HG03060 (cell line): ENCODE data around the gene CALM1.
A peak's percentile ranks its signal among the peaks of the same experiment; 100 is the strongest.
"Not testable (repeated sequence)": the region's sequence is repeated elsewhere in the genome, so short reads cannot be mapped to it uniquely, and the experiment has no call there.

Experiments used
- ATAC-seq: cut with Tn5 transposase; IDR thresholded peaks from one replicate; pipeline ENCODE4 v1.9.1; 2021; ENCODE audit warnings: low read depth, moderate number of reproducible peaks; ENCODE audit not compliant: unreplicated experiment

CALM1 gene

GRCh38 chr14:90383126-90383730 is 13.6 kb upstream of the CALM1 start:
- ATAC-seq = peak; percentile 89

GRCh38 chr14:90383731-90384542 is 12.9 kb upstream of the CALM1 start:
- ATAC-seq = no peak

- ATAC-seq = no peak
These were observed 12.3 kb upstream of the CALM1 start for GRCh38 chr14:90384543-90384911.

- no peak for ATAC-seq
These were observed 10.5 kb upstream of the CALM1 start for GRCh38 chr14:90386321-90386720.

- no peak for ATAC-seq
These were observed 9.5 kb upstream of the CALM1 start for GRCh38 chr14:90387206-90387760.

- no peak for ATAC-seq
These were observed 8.4 kb upstream of the CALM1 start for GRCh38 chr14:90388437-90388836.

GRCh38 chr14:90388982-90389381 is 7.8 kb upstream of the CALM1 start:
- no peak for ATAC-seq

- no peak for ATAC-seq
These were observed 2.9 kb upstream of the CALM1 start for GRCh38 chr14:90393966-90394365.

GRCh38 chr14:90394782-90395181 is 2.0 kb upstream of the CALM1 start:
- ATAC-seq = not testable (repeated sequence)

- no peak for ATAC-seq
These were observed 841 bp downstream of the CALM1 start for GRCh38 chr14:90397425-90398314.

GRCh38 chr14:90398315-90398839 is 1.5 kb downstream of the CALM1 start:
- ATAC-seq = no peak

- no peak for ATAC-seq
These were observed 2.2 kb downstream of the CALM1 start for GRCh38 chr14:90398841-90399540.

GRCh38 chr14:90399541-90400444 is 3.0 kb downstream of the CALM1 start:
- peak; percentile 59 for ATAC-seq

- no peak for ATAC-seq
These were observed 4.2 kb downstream of the CALM1 start for GRCh38 chr14:90400904-90401561.

- ATAC-seq = no peak
These were observed 5.2 kb downstream of the CALM1 start for GRCh38 chr14:90402016-90402415.

GRCh38 chr14:90403065-90403464 is 6.2 kb downstream of the CALM1 start:
- ATAC-seq = no peak

- ATAC-seq = no peak
These were observed 8.3 kb downstream of the CALM1 start for GRCh38 chr14:90405101-90405500.

- ATAC-seq = no peak
These were observed 8.9 kb downstream of the CALM1 start for GRCh38 chr14:90405755-90406154.
